Measurements from ENCODE around the gene ADARB2. TPM values are rescaled to one million over a fixed set of nuclear protein-coding genes. Genes with fewer than 3 reads are reported as not detected.

ADARB2 gene
- polyA plus RNA-seq, 1 of the 3 experiments (the other 2 are of a cell fraction), result not detected

GRCh38 chr10:1603181-1603580, 134.1 kb downstream of the ADARB2 start:
- ChIA-PET POLR2A (no interaction called here), CTCF (interaction anchor here (1.1 kb wide), 1 partner anchor 10 kb away, joined by 3 read pairs; no protein-coding TSS in a partner anchor)
- H3K9ac ChIP-seq, result no peak overlapping the region
- DNase-seq, result no peak
- 61% methylated on average over 12 of the region's 15 CpGs for WGBS (ENCODE audit: low lambda C conversion rate)
- no peaks in the 10 kb centered on the region for H3F3A ChIP-seq (replicated peaks; ENCODE audit: insufficient read depth)
- H3K9me2 ChIP-seq, result no peaks in the 10 kb centered on the region
- no peaks in the 10 kb centered on the region for H3K79me2 ChIP-seq (ENCODE audit: insufficient read depth)
- TF ChIP-seq, protein P1, sequence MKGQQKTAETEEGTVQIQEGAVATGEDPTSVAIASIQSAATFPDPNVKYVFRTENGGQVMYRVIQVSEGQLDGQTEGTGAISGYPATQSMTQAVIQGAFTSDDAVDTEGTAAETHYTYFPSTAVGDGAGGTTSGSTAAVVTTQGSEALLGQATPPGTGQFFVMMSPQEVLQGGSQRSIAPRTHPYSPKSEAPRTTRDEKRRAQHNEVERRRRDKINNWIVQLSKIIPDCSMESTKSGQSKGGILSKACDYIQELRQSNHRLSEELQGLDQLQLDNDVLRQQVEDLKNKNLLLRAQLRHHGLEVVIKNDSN (IDR thresholded peaks at IDR 0.05; ENCODE audit: borderline replicate concordance, low read depth), result no peak
- H2AFZ ChIP-seq (ENCODE audit: low read depth), result no peak overlapping the region
- no peaks in the 10 kb centered on the region for H3K9me3 ChIP-seq
- no peak overlapping the region for H3K4me3 ChIP-seq (ENCODE audit: low read depth in 2 of 2, low read length in 1 of 2)
- H3K4me2 ChIP-seq, result no peak overlapping the region
- H3K27ac ChIP-seq (ENCODE audit: low read depth in 2 of 2, low read length in 1 of 2), result no peak overlapping the region
- no peaks in the 10 kb centered on the region for H3K27me3 ChIP-seq (ENCODE audit: insufficient read depth)
- no peaks in the 10 kb centered on the region for H4K20me1 ChIP-seq (ENCODE audit: insufficient read depth)
- no peaks in the 10 kb centered on the region for H3K36me3 ChIP-seq (replicated peaks in 1 of 2; ENCODE audit: control insufficient read depth in 1 of 2, insufficient read depth in 2 of 2, low read length in 1 of 2)
- no peaks in the 10 kb centered on the region for H3K4me1 ChIP-seq (ENCODE audit: control insufficient read depth in 1 of 2, insufficient read depth in 2 of 2, low read depth in 1 of 2, low read length in 1 of 2)

DNA sequence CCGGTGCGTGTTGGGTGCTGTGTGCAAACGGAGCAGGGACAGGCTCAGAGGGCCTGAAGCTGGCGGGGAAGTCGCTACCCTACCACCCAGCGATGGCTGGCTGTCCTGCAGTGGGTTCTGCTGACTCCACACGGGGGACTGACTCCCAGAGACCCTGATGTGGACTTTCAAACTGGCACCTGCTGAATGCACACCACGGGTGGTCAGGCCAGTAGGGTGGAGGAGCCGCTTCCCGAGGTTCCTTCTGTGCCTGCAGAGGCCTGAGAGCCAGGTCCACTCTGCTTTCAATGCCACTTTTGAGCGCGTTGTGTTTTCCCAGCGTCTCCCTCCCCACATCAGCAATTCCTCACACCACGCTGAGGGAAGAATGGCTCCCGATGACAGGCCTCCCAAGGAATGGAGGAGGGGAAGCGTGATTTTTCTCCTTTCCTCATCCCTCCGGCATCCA, 135.3 kb downstream of the ADARB2 start:
- Histone ChIP-seq H3K9ac (no peak overlapping the region), H3F3A (replicated peaks; ENCODE audit: insufficient read depth) (no peaks in the 10 kb centered on the region), H3K27me3 (ENCODE audit: insufficient read depth) (no peaks in the 10 kb centered on the region), H3K27ac (ENCODE audit: low read depth in 2 of 2, low read length in 1 of 2) (no peak overlapping the region), H3K79me2 (ENCODE audit: insufficient read depth) (no peaks in the 10 kb centered on the region), H2AFZ (ENCODE audit: low read depth) (no peak overlapping the region), H3K9me2 (no peaks in the 10 kb centered on the region), H3K4me1 (ENCODE audit: control insufficient read depth in 1 of 2, insufficient read depth in 2 of 2, low read depth in 1 of 2, low read length in 1 of 2) (no peaks in the 10 kb centered on the region), H3K9me3 (no peaks in the 10 kb centered on the region), H3K4me2 (no peak overlapping the region), H3K36me3 (replicated peaks in 1 of 2; ENCODE audit: control insufficient read depth in 1 of 2, insufficient read depth in 2 of 2, low read length in 1 of 2) (no peaks in the 10 kb centered on the region), H3K4me3 (ENCODE audit: low read depth in 2 of 2, low read length in 1 of 2) (no peak overlapping the region), H4K20me1 (ENCODE audit: insufficient read depth) (no peaks in the 10 kb centered on the region)
- TF ChIP-seq SIN3A (IDR thresholded peaks at IDR 0.05; ENCODE audit: borderline replicate concordance, low read depth, low read length), result no peak
- no peak for TF ChIP-seq POLR2AphosphoS5 (IDR thresholded peaks at IDR 0.05; ENCODE audit: low read depth, low read length)
- TF ChIP-seq SMC3 (IDR thresholded peaks at IDR 0.05; ENCODE audit: low read depth, low read length), result no peak
- no peak for TF ChIP-seq RFX5 (IDR thresholded peaks at IDR 0.05; ENCODE audit: low read length)
- TF ChIP-seq MEF2A (IDR thresholded peaks at IDR 0.05; ENCODE audit: borderline replicate concordance, low read depth), result no peak
- TF ChIP-seq RAD21 (IDR thresholded peaks at IDR 0.05; ENCODE audit: low read length), result no peak
- TF ChIP-seq TCF12 (IDR thresholded peaks at IDR 0.05), result no peak
- no peak for TF ChIP-seq GABPA (IDR thresholded peaks at IDR 0.05; ENCODE audit: low read depth)
- no peak for TF ChIP-seq NRF1 (IDR thresholded peaks at IDR 0.05; ENCODE audit: low read depth, low read length)
- no peak for TF ChIP-seq USF2 (IDR thresholded peaks at IDR 0.05; ENCODE audit: borderline replicate concordance, low read depth, low read length)
- TF ChIP-seq CHD2 (IDR thresholded peaks at IDR 0.05; ENCODE audit: low read length, partially characterized antibody), result no peak
- TF ChIP-seq, protein P2, sequence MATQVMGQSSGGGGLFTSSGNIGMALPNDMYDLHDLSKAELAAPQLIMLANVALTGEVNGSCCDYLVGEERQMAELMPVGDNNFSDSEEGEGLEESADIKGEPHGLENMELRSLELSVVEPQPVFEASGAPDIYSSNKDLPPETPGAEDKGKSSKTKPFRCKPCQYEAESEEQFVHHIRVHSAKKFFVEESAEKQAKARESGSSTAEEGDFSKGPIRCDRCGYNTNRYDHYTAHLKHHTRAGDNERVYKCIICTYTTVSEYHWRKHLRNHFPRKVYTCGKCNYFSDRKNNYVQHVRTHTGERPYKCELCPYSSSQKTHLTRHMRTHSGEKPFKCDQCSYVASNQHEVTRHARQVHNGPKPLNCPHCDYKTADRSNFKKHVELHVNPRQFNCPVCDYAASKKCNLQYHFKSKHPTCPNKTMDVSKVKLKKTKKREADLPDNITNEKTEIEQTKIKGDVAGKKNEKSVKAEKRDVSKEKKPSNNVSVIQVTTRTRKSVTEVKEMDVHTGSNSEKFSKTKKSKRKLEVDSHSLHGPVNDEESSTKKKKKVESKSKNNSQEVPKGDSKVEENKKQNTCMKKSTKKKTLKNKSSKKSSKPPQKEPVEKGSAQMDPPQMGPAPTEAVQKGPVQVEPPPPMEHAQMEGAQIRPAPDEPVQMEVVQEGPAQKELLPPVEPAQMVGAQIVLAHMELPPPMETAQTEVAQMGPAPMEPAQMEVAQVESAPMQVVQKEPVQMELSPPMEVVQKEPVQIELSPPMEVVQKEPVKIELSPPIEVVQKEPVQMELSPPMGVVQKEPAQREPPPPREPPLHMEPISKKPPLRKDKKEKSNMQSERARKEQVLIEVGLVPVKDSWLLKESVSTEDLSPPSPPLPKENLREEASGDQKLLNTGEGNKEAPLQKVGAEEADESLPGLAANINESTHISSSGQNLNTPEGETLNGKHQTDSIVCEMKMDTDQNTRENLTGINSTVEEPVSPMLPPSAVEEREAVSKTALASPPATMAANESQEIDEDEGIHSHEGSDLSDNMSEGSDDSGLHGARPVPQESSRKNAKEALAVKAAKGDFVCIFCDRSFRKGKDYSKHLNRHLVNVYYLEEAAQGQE (IDR thresholded peaks at IDR 0.05; ENCODE audit: low read depth, low read length), result no peak
- no peak for TF ChIP-seq ELF1 (IDR thresholded peaks at IDR 0.05)
- no peak for TF ChIP-seq EZH2phosphoT487 (IDR thresholded peaks at IDR 0.05; ENCODE audit: borderline replicate concordance, low read depth)
- POLR2A ChIA-PET, result no interaction called here
- no peak for DNase-seq
- CTCF ChIA-PET, result no interaction called here
- WGBS (ENCODE audit: low lambda C conversion rate), result 57% methylated on average over 14 of the region's 17 CpGs
